Measurements from ENCODE around the gene PTPRA.
"Not testable (repeated sequence)": the region's sequence is repeated elsewhere in the genome, so short reads cannot be mapped to it uniquely, and the experiment has no call there.

PTPRA gene

GRCh38 chr20:3011752-3012151 is 138.5 kb downstream of the PTPRA start:
- no peak for DNase-seq (ENCODE audit: low read depth in 1 of 2, low spot score in 1 of 2)
- TF ChIP-seq JUND (IDR thresholded peaks at IDR 0.05; ENCODE audit: low read depth): no peak
- in situ Hi-C loops (cut with HindIII; ENCODE audit: low pct_unique_long_range_greater_than_20kb, low sequenced_read_pairs): no loop called here

DNA sequence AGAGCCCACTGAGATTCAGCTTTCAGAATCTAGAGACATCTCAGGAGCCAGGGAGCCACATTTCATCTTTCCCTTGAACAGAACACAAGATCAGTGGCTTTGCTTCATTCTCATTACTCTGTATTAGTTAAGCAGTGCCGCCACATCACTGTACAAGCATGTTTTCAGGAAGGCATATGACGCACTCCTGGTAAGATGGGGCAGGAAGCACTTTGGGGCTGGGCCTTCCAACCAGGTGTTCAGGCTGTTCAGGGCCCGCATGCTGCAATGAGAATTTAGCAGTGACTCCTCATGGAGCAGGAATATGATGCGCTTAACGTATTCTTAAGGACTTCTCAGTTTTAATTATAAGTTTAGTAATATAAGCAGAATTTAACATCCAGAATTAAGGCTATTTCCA is 140.5 kb downstream of the PTPRA start:
- in situ Hi-C loops (cut with HindIII; ENCODE audit: low pct_unique_long_range_greater_than_20kb, low sequenced_read_pairs): no loop called here
- DNase-seq (ENCODE audit: low read depth in 1 of 2, low spot score in 1 of 2): no peak

GRCh38 chr20:3014179-3014578 is 140.9 kb downstream of the PTPRA start:
- in situ Hi-C loops (cut with HindIII; ENCODE audit: low pct_unique_long_range_greater_than_20kb, low sequenced_read_pairs): no loop called here
- TF ChIP-seq JUND (IDR thresholded peaks at IDR 0.05; ENCODE audit: low read depth): no peak
- no peak for DNase-seq (ENCODE audit: low read depth in 1 of 2, low spot score in 1 of 2)

More for the DNA sequence above, 140.5 kb downstream of the PTPRA start:
- TF ChIP-seq JUND (IDR thresholded peaks at IDR 0.05; ENCODE audit: low read depth): no peak

GRCh38 chr20:3014662-3015061 is 141.4 kb downstream of the PTPRA start:
- in situ Hi-C loops (cut with HindIII; ENCODE audit: low pct_unique_long_range_greater_than_20kb, low sequenced_read_pairs): no loop called here
- DNase-seq (ENCODE audit: low read depth in 1 of 2, low spot score in 1 of 2): no peak
- no peak for TF ChIP-seq JUND (IDR thresholded peaks at IDR 0.05; ENCODE audit: low read depth)

DNA sequence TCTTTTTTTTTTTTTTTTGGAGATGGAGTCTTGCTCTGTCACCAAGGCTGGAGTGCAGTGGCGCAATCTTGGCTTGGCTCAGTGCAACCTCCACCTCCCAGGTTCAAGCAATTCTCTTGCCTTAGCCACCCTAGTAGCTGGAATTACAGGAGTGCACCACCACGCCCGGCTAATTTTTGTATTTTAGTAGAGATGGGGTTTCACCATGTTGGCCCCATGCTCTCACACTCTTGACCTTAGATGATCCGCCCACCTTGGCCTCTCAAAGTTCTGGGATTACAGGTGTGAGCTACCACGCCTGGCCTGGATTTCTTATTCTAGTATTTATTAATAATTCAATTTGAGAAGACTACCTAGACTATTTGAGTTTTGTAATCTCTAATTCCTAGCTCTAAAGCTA is 142.0 kb downstream of the PTPRA start:
- DNase-seq (ENCODE audit: low read depth in 1 of 2, low spot score in 1 of 2); in situ Hi-C loops (cut with HindIII; ENCODE audit: low pct_unique_long_range_greater_than_20kb, low sequenced_read_pairs): not testable (repeated sequence)

DNA sequence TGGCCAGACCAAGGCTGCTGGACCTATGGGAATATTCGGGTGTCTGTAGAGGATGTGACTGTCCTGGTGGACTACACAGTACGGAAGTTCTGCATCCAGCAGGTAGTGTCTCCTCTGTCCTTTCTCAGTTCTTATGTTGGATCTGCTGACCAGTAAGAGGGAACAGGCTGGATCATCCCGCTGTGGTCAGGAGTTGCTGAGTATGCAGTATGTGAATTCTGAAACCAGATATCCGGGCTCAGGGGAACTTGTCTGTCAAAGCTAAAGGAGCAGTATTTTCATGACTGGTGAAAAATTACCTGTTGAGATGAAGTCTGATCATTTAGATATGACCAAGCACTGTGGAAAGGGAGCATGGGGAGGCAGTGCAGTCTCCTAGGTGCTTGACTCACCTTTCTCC is 148.0 kb downstream of the PTPRA start:
- in situ Hi-C loops (cut with HindIII; ENCODE audit: low pct_unique_long_range_greater_than_20kb, low sequenced_read_pairs): no loop called here
- no peak for TF ChIP-seq JUND (IDR thresholded peaks at IDR 0.05; ENCODE audit: low read depth)
- DNase-seq (ENCODE audit: low read depth in 1 of 2, low spot score in 1 of 2): no peak

DNA sequence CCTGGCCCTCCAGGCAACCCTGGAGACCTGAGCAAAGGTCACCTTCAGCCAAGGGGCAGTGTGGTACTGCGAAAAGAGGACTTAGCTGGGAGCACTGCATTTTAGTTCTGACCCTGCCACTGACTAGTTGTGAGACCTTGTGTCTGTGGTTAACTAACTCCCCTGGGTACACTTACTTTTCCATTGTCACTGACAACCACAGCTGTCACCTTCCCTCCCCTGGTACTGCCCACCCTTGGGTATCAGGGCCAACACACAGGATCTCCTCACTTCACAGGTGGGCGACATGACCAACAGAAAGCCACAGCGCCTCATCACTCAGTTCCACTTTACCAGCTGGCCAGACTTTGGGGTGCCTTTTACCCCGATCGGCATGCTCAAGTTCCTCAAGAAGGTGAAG is 148.5 kb downstream of the PTPRA start:
- DNase-seq (ENCODE audit: low read depth in 1 of 2, low spot score in 1 of 2): no peak
- in situ Hi-C loops (cut with HindIII; ENCODE audit: low pct_unique_long_range_greater_than_20kb, low sequenced_read_pairs): no loop called here

DNA sequence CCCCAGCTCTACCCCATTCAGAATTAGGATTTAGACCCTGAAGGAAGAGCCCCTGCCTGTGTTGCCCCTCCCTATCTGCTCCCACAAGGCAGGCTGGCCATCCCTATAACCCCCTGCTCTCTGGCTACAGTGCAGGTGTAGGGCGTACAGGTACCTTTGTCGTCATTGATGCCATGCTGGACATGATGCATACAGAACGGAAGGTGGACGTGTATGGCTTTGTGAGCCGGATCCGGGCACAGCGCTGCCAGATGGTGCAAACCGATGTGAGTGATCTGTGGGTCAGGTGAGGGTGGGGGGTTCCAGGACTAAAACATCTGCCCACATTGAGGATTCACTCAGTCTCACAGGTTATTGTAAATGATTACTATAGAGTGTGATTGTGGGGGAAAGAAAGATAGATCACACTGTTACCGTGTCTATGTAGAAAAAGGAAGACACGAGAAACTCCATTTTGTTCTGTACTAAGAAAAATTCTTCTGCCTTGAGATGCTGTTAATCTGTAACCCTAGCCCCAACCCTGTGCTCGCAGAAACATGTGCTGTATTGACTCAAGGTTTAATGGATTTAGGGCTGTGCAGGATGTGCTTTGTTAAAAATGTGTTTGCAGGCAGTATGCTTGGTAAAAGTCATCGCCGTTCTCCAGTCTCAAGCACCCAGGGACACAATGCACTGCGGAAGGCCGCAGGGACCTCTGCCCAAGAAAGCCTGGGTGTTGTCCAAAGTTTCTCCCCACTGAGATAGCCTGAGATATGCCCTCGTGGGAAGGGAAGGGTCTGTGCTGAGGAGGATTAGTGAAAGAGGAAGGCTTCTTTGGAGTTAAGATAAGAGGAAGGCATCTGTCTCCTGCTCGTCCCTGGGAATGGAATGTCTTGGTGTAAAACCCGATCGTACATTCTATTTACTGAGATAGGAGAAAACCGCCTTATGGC is 149.5 kb downstream of the PTPRA start:
- DNase-seq (ENCODE audit: low read depth in 1 of 2, low spot score in 1 of 2); in situ Hi-C loops (cut with HindIII; ENCODE audit: low pct_unique_long_range_greater_than_20kb, low sequenced_read_pairs): not testable (repeated sequence)

More for the DNA sequence above, 148.5 kb downstream of the PTPRA start:
- no peak for TF ChIP-seq JUND (IDR thresholded peaks at IDR 0.05; ENCODE audit: low read depth)

DNA sequence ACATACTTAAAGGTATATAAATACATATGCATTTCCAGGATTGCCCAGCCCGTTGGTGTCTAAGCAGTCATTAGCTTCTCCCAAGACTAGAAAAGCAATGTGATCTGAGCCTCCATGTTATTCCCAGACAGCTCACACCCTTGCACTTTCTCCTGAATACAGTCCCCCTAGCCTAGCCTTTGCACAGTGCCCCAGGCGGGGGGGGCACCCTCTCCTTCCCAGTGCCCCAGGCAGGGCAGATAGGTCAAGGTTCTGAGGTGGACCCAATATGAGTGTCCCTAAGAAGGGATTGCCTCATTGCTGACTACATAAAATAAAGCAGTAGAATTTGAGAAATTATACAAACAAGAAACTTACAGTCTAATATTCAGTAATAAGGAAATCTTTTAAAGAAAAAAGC is 154.7 kb downstream of the PTPRA start:
- DNase-seq (ENCODE audit: low read depth in 1 of 2, low spot score in 1 of 2): no peak
- in situ Hi-C loops (cut with HindIII; ENCODE audit: low pct_unique_long_range_greater_than_20kb, low sequenced_read_pairs): no loop called here
- TF ChIP-seq JUND (IDR thresholded peaks at IDR 0.05; ENCODE audit: low read depth): no peak

- no peak for DNase-seq (ENCODE audit: low read depth in 1 of 2, low spot score in 1 of 2)
Observed at GRCh38 chr20:3031524-3032147, 158.4 kb downstream of the PTPRA start.

DNA sequence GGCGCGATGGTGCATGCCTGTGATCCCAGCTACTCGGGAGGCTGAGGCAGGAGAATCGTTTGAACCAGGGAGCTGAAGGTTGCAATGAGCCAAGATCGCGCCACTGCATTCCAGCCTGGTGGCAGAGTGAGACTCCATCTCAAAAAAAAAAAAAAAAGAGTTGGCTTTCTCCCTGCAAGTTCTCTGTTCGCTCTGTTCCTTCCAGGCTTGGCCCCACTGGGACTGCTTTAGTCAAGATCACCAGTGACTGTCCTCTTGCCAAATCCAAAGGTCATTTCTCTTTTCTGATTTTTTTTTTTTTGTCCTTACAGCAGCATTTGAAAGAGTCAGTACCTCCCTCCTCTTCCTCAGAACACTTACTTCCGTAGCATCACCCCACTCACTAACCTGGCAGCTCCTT is 159.3 kb downstream of the PTPRA start:
- no peak for DNase-seq (ENCODE audit: low read depth in 1 of 2, low spot score in 1 of 2)
- in situ Hi-C loops (cut with HindIII; ENCODE audit: low pct_unique_long_range_greater_than_20kb, low sequenced_read_pairs): no loop called here
- no peak for TF ChIP-seq JUND (IDR thresholded peaks at IDR 0.05; ENCODE audit: low read depth)

More at GRCh38 chr20:3031524-3032147, 158.4 kb downstream of the PTPRA start:
- in situ Hi-C loops (cut with HindIII; ENCODE audit: low pct_unique_long_range_greater_than_20kb, low sequenced_read_pairs): no loop called here
- TF ChIP-seq JUND (IDR thresholded peaks at IDR 0.05; ENCODE audit: low read depth): no peak

DNA sequence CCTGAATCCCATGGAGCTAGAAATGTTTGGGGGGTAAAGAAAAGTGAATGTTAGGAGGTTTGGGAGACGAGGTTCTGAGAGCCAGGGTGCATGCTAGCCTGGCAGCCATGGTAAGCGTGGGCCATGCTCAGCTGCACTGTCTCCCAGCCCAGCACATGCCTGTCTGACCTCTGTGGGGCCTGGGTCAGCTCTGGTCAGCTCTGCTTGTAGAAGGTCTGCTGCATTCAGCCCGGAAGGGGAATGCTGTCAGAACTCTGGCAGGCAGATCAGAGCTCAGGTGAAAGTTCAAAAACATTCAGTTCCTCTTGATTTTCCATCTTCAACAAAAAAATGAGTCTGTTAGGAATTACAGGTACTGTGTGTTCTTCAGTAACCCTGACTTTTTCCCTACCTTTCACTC is 164.4 kb downstream of the PTPRA start:
- TF ChIP-seq JUND (IDR thresholded peaks at IDR 0.05; ENCODE audit: low read depth): no peak
- in situ Hi-C loops (cut with HindIII; ENCODE audit: low pct_unique_long_range_greater_than_20kb, low sequenced_read_pairs): no loop called here
- DNase-seq (ENCODE audit: low read depth in 1 of 2, low spot score in 1 of 2): no peak

- in situ Hi-C loops (cut with HindIII; ENCODE audit: low pct_unique_long_range_greater_than_20kb, low sequenced_read_pairs): no loop called here
- no peak for DNase-seq (ENCODE audit: low read depth in 1 of 2, low spot score in 1 of 2)
- TF ChIP-seq JUND (IDR thresholded peaks at IDR 0.05; ENCODE audit: low read depth): no peak
Observed at GRCh38 chr20:3038454-3038853, 165.2 kb downstream of the PTPRA start.
